NCI-H82 treated with DMSO at 0.1 percent for 48 hours (cell line): ENCODE measurements around the gene MPL.
"Not testable (repeated sequence)": the region's sequence is repeated elsewhere in the genome, so short reads cannot be mapped to it uniquely, and the experiment has no call there.

Experiments
- DNase-seq: peaks from one replicate; lab custom pipeline; 2025; ENCODE audit not compliant: unreplicated experiment; lab: John Stamatoyannopoulos, UW

The MPL gene

GRCh38 chr1:43370564-43370963, 32.9 kb downstream of the MPL start:
- DNase-seq = no peak

- no peak for DNase-seq
Measured at GRCh38 chr1:43372172-43372571, 34.6 kb downstream of the MPL start.

- no peak for DNase-seq
Measured at GRCh38 chr1:43373066-43373940, 35.7 kb downstream of the MPL start.

GRCh38 chr1:43376723-43377235, 39.2 kb downstream of the MPL start:
- no peak for DNase-seq

- DNase-seq = no peak
Measured at GRCh38 chr1:43377831-43378230, 40.2 kb downstream of the MPL start.

GRCh38 chr1:43379476-43379875, 41.9 kb downstream of the MPL start:
- no peak for DNase-seq

GRCh38 chr1:43381612-43382011, 44.0 kb downstream of the MPL start:
- DNase-seq = no peak

- peak; percentile 24 for DNase-seq
Measured at GRCh38 chr1:43382027-43382779, 44.6 kb downstream of the MPL start.

GRCh38 chr1:43383449-43383848, 45.8 kb downstream of the MPL start:
- no peak for DNase-seq

GRCh38 chr1:43386676-43387075, 49.1 kb downstream of the MPL start:
- DNase-seq = no peak

GRCh38 chr1:43387976-43388599, 50.5 kb downstream of the MPL start:
- no peak for DNase-seq

- DNase-seq = no peak
Measured at GRCh38 chr1:43388613-43389012, 51.0 kb downstream of the MPL start.

GRCh38 chr1:43389326-43390313, 52.0 kb downstream of the MPL start, which contains the start of the genes MED8 and SZT2:
TSS of gene MED8 (minus strand) at chr1:43389800. CDS start at chr1:43389764, 36 bp downstream.
TSS of gene SZT2 (plus strand) at chr1:43389899. CDS start at chr1:43389969, 70 bp downstream.
- DNase-seq = peak; percentile 91

GRCh38 chr1:43392702-43393101, 55.1 kb downstream of the MPL start:
- no peak for DNase-seq

GRCh38 chr1:43395523-43395922, 57.9 kb downstream of the MPL start:
- no peak for DNase-seq

GRCh38 chr1:43396059-43396458, 58.4 kb downstream of the MPL start:
- DNase-seq = no peak

GRCh38 chr1:43398227-43398626, 60.6 kb downstream of the MPL start:
- DNase-seq = no peak

- not testable (repeated sequence) for DNase-seq
Measured at GRCh38 chr1:43400441-43400840, 62.8 kb downstream of the MPL start.

- DNase-seq = no peak
Measured at GRCh38 chr1:43402089-43402865, 64.7 kb downstream of the MPL start.
